MG63 (cell line): ENCODE data around the gene CGA. TPM values are rescaled to one million over a fixed set of nuclear protein-coding genes. Genes with fewer than 3 reads are reported as not detected.
"Not testable (repeated sequence)": the region's sequence is repeated elsewhere in the genome, so short reads cannot be mapped to it uniquely, and the experiment has no call there.

Source experiments
- DNase-seq: peaks from one replicate; pipeline ENCODE4 v3.0.0-alpha.2; 2020
- H3K27me3 ChIP-seq: fragments of 250-450 bp; sonication (Bioruptor Pico); 2 replicates; pipeline ENCODE4 v1.5.1; 2020; ENCODE audit warnings: mild to moderate bottlenecking, moderate library complexity
- H3K36me3 ChIP-seq: fragments of 250-450 bp; sonication (Bioruptor Pico); 2 replicates; pipeline ENCODE4 v1.5.1; 2020; ENCODE audit warnings: mild to moderate bottlenecking, moderate library complexity
- H3K4me3 ChIP-seq: fragments of 250-450 bp; sonication (Bioruptor Pico); 2 replicates; pipeline ENCODE4 v1.5.1; 2020; ENCODE audit warnings: mild to moderate bottlenecking, moderate library complexity
- H3K9me3 ChIP-seq: fragments of 250-450 bp; sonication (Bioruptor Pico); 2 replicates; pipeline ENCODE4 v1.5.1; 2020; ENCODE audit warnings: mild to moderate bottlenecking, moderate library complexity
- total RNA-seq: library from RNA; depleted of rRNA; stranded (reverse); fragments of >200 nt; shearing (Covaris generic); gene quantifications from 2 replicates; pipeline ENCODE4 v1.2.3, GENCODE V29; 2014; ENCODE audit warnings: low replicate concordance; rRNA removed

CGA gene
- not detected in 2 replicates for total RNA-seq

- H3K4me3 ChIP-seq: no peak within 1 kb of the TSS
- H3K27me3 ChIP-seq: 0 out of 2 replicates have a peak, but pooled peaks cover 9% of the 10 kb centered on the region
- no peaks in the 10 kb centered on the region for H3K36me3 ChIP-seq
- no peaks in the 10 kb centered on the region for H3K9me3 ChIP-seq
- no peak for DNase-seq
Measured at GRCh38 chr6:87095087-87095509, at the start of gene CGA. TSS of gene CGA (minus strand) at chr6:87095106. CDS start at chr6:87088200, 6,906 bp downstream.

- not testable (repeated sequence) for H3K4me3 ChIP-seq, H3K27me3 ChIP-seq, H3K9me3 ChIP-seq, H3K36me3 ChIP-seq, DNase-seq
Measured at GRCh38 chr6:87139927-87140326, 45.0 kb upstream of the CGA start.

GRCh38 chr6:87139236-87139635 lies 44.3 kb upstream of the CGA start:
- no peaks in the 10 kb centered on the region for H3K36me3 ChIP-seq
- DNase-seq: no peak
- H3K9me3 ChIP-seq: no peaks in the 10 kb centered on the region
- no peak overlapping the region for H3K4me3 ChIP-seq
- no peaks in the 10 kb centered on the region; the same call in none of the 2 replicates for H3K27me3 ChIP-seq

GRCh38 chr6:87136963-87137362 lies 42.1 kb upstream of the CGA start:
- no peak for DNase-seq
- no peaks in the 10 kb centered on the region for H3K9me3 ChIP-seq
- no peaks in the 10 kb centered on the region for H3K36me3 ChIP-seq
- no peak overlapping the region for H3K4me3 ChIP-seq
- H3K27me3 ChIP-seq: no peaks in the 10 kb centered on the region; the same call in 1 of the 2 replicates

GRCh38 chr6:87127737-87128136 lies 32.8 kb upstream of the CGA start:
- H3K4me3 ChIP-seq: no peak overlapping the region
- no peak for DNase-seq
- no peaks in the 10 kb centered on the region for H3K27me3 ChIP-seq
- no peaks in the 10 kb centered on the region for H3K36me3 ChIP-seq
- no peaks in the 10 kb centered on the region for H3K9me3 ChIP-seq

GRCh38 chr6:87126501-87126900 lies 31.6 kb upstream of the CGA start:
- Histone ChIP-seq H3K9me3 (no peaks in the 10 kb centered on the region), H3K36me3 (no peaks in the 10 kb centered on the region), H3K27me3 (no peaks in the 10 kb centered on the region), H3K4me3 (no peak overlapping the region)
- DNase-seq: no peak

- no peaks in the 10 kb centered on the region for H3K36me3 ChIP-seq
- H3K4me3 ChIP-seq: no peak overlapping the region
- no peaks in the 10 kb centered on the region for H3K27me3 ChIP-seq
- no peak for DNase-seq
- no peaks in the 10 kb centered on the region for H3K9me3 ChIP-seq
Measured at GRCh38 chr6:87124074-87124473, 29.2 kb upstream of the CGA start.

GRCh38 chr6:87122477-87122876 lies 27.6 kb upstream of the CGA start:
- Histone ChIP-seq H3K36me3 (no peaks in the 10 kb centered on the region), H3K27me3 (no peaks in the 10 kb centered on the region), H3K4me3 (no peak overlapping the region), H3K9me3 (no peaks in the 10 kb centered on the region)
- no peak for DNase-seq

- peaks cover 2% of the 10 kb centered on the region; the same call in 1 of the 2 replicates for H3K27me3 ChIP-seq
- H3K9me3 ChIP-seq: no peaks in the 10 kb centered on the region
- no peaks in the 10 kb centered on the region for H3K36me3 ChIP-seq
- DNase-seq: no peak
- no peak overlapping the region for H3K4me3 ChIP-seq
Measured at GRCh38 chr6:87118054-87118453, 23.1 kb upstream of the CGA start.

- Histone ChIP-seq H3K27me3 (peaks cover 2% of the 10 kb centered on the region; the same call in 1 of the 2 replicates), H3K4me3 (no peak overlapping the region), H3K36me3 (no peaks in the 10 kb centered on the region), H3K9me3 (no peaks in the 10 kb centered on the region)
- DNase-seq: no peak
Measured at GRCh38 chr6:87116922-87117321, 22.0 kb upstream of the CGA start.

- Histone ChIP-seq H3K9me3 (no peaks in the 10 kb centered on the region), H3K36me3 (no peaks in the 10 kb centered on the region), H3K4me3 (no peak overlapping the region), H3K27me3 (peaks cover 2% of the 10 kb centered on the region; the same call in 1 of the 2 replicates)
- no peak for DNase-seq
Measured at GRCh38 chr6:87115402-87116135, 20.7 kb upstream of the CGA start.

- Histone ChIP-seq H3K9me3 (no peaks in the 10 kb centered on the region), H3K27me3 (peaks cover 2% of the 10 kb centered on the region; the same call in 1 of the 2 replicates), H3K4me3 (no peak overlapping the region), H3K36me3 (no peaks in the 10 kb centered on the region)
- DNase-seq: no peak
Measured at GRCh38 chr6:87110636-87111035, 15.7 kb upstream of the CGA start.

GRCh38 chr6:87105823-87106222 lies 10.9 kb upstream of the CGA start:
- no peaks in the 10 kb centered on the region for H3K27me3 ChIP-seq
- no peaks in the 10 kb centered on the region for H3K9me3 ChIP-seq
- H3K4me3 ChIP-seq: no peak overlapping the region
- no peaks in the 10 kb centered on the region for H3K36me3 ChIP-seq
- DNase-seq: no peak

- H3K4me3 ChIP-seq: no peak overlapping the region
- no peaks in the 10 kb centered on the region for H3K27me3 ChIP-seq
- H3K9me3 ChIP-seq: no peaks in the 10 kb centered on the region
- DNase-seq: no peak
- no peaks in the 10 kb centered on the region for H3K36me3 ChIP-seq
Measured at GRCh38 chr6:87104667-87105066, 9.8 kb upstream of the CGA start.

GRCh38 chr6:87103977-87104601 lies 9.2 kb upstream of the CGA start:
- H3K4me3 ChIP-seq: no peak overlapping the region
- no peaks in the 10 kb centered on the region for H3K27me3 ChIP-seq
- no peaks in the 10 kb centered on the region for H3K36me3 ChIP-seq
- H3K9me3 ChIP-seq: no peaks in the 10 kb centered on the region
- no peak for DNase-seq

GRCh38 chr6:87102151-87102621 lies 7.3 kb upstream of the CGA start:
- Histone ChIP-seq H3K27me3 (0 out of 2 replicates have a peak, but pooled peaks cover 3% of the 10 kb centered on the region), H3K36me3 (no peaks in the 10 kb centered on the region), H3K9me3 (no peaks in the 10 kb centered on the region), H3K4me3 (no peak overlapping the region)
- DNase-seq: no peak

- DNase-seq: no peak
- Histone ChIP-seq H3K27me3 (0 out of 2 replicates have a peak, but pooled peaks cover 9% of the 10 kb centered on the region), H3K36me3 (no peaks in the 10 kb centered on the region), H3K4me3 (no peak overlapping the region), H3K9me3 (no peaks in the 10 kb centered on the region)
Measured at GRCh38 chr6:87101067-87101466, 6.2 kb upstream of the CGA start.
